Suprapubic skin (tissue), 4 donors: ENCODE data around the gene PRKN. TPM values are rescaled to one million over a fixed set of nuclear protein-coding genes. Genes with fewer than 3 reads are reported as not detected.

Source experiments
- DNase-seq, 2 donors: peaks; one replicate each; pipeline ENCODE4 v3.0.0-alpha.2; 2019; ENCODE audit warnings: low spot score in 2 of 2
- H3K27ac ChIP-seq: fragments of 200-600 bp; sonication (generic); one replicate; pipeline ENCODE4 v1.5.1; 2019
- H3K27me3 ChIP-seq: fragments of 200-600 bp; sonication (generic); one replicate; pipeline ENCODE4 v1.5.1; 2019
- H3K36me3 ChIP-seq: fragments of 200-600 bp; sonication (generic); one replicate; pipeline ENCODE4 v1.5.1; 2019
- H3K4me1 ChIP-seq: fragments of 200-600 bp; sonication (generic); one replicate; pipeline ENCODE4 v1.5.1; 2019
- H3K4me3 ChIP-seq: fragments of 200-600 bp; sonication (generic); one replicate; pipeline ENCODE4 v1.5.1; 2019; ENCODE audit warnings: mild to moderate bottlenecking
- H3K9me3 ChIP-seq: fragments of 200-600 bp; sonication (generic); one replicate; pipeline ENCODE4 v1.5.1; 2019
- CTCF ChIP-seq, 2 donors: fragments of 200-600 bp in 1 of 2; fragments of 450-650 bp in 1 of 2; sonication (generic) in 1 of 2; IDR thresholded peaks; one replicate each; pipeline ENCODE4 v1.5.1; 2016 to 2019; ENCODE audit warnings: antibody characterized with exemption in 2 of 2, mild to moderate bottlenecking in 1 of 2, moderate library complexity in 1 of 2
- EP300 ChIP-seq: sonication (generic); formaldehyde crosslinking; IDR thresholded peaks from one replicate; pipeline ENCODE4 v1.6.1; 2017; ENCODE audit warnings: antibody characterized with exemption
- POLR2A ChIP-seq, 2 donors: fragments of 450-650 bp; IDR thresholded peaks; one replicate each; pipeline ENCODE4 v1.6.1; 2017; ENCODE audit warnings: antibody characterized with exemption in 2 of 2, mild to moderate bottlenecking in 2 of 2, moderate library complexity in 2 of 2
- POLR2AphosphoS5 ChIP-seq, 3 donors: sonication (generic); formaldehyde crosslinking; IDR thresholded peaks; one replicate each; pipeline ENCODE4 v1.6.1; 2017; ENCODE audit warnings: antibody characterized with exemption in 3 of 3
- WGBS: methylation state at CpG from one replicate; pipeline ENCODE4 v1.1.5; 2018; 5-methylcytosine and 5-hydroxymethylcytosine counted together
- total RNA-seq, 4 donors: library from RNA; depleted of rRNA; stranded (reverse); fragments of >200 nt; gene quantifications; one replicate each; pipeline ENCODE4 v1.1.0, GENCODE V29; 2016

PRKN gene
- total RNA-seq, 4 donors from 2014 or later: 7.2 to 22.8 (median 14.4) TPM

- DNase-seq: no peak
- Histone ChIP-seq H3K36me3 (no peaks in the 10 kb centered on the region), H3K27me3 (no peaks in the 10 kb centered on the region), H3K4me1 (no peaks in the 10 kb centered on the region), H3K27ac (no peak overlapping the region), H3K9me3 (no peaks in the 10 kb centered on the region), H3K4me3 (no peak overlapping the region)
- no peak for TF ChIP-seq POLR2A (IDR thresholded peaks at IDR 0.05)
- no peak for TF ChIP-seq CTCF (IDR thresholded peaks at IDR 0.05)
- no peak for TF ChIP-seq POLR2AphosphoS5 (IDR thresholded peaks at IDR 0.05)
- no peak for TF ChIP-seq EP300
- WGBS: 78% methylated on average over 12 of the region's 12 CpGs
These were observed 1247.0 kb downstream of the PRKN start for GRCh38 chr6:161480421-161481155.

- Histone ChIP-seq H3K27me3 (no peaks in the 10 kb centered on the region), H3K36me3 (no peaks in the 10 kb centered on the region), H3K27ac (no peak overlapping the region), H3K4me3 (no peak overlapping the region), H3K9me3 (no peaks in the 10 kb centered on the region), H3K4me1 (no peaks in the 10 kb centered on the region)
- no peak for TF ChIP-seq EP300
- TF ChIP-seq POLR2AphosphoS5 (IDR thresholded peaks at IDR 0.05): no peak
- no peak for TF ChIP-seq CTCF (IDR thresholded peaks at IDR 0.05)
- no peak for TF ChIP-seq POLR2A (IDR thresholded peaks at IDR 0.05)
- DNase-seq: no peak
- WGBS: 83% methylated on average over 4 of the region's 4 CpGs
These were observed 1248.2 kb downstream of the PRKN start for GRCh38 chr6:161479376-161479775.

GRCh38 chr6:161477876-161478425 lies 1249.6 kb downstream of the PRKN start:
- DNase-seq: no peak
- Histone ChIP-seq H3K36me3 (no peaks in the 10 kb centered on the region), H3K9me3 (no peaks in the 10 kb centered on the region), H3K27ac (no peak overlapping the region), H3K4me1 (no peaks in the 10 kb centered on the region), H3K4me3 (no peak overlapping the region), H3K27me3 (no peaks in the 10 kb centered on the region)
- no peak for TF ChIP-seq EP300
- no peak for TF ChIP-seq POLR2A (IDR thresholded peaks at IDR 0.05)
- TF ChIP-seq CTCF (IDR thresholded peaks at IDR 0.05): no peak
- no peak for TF ChIP-seq POLR2AphosphoS5 (IDR thresholded peaks at IDR 0.05)
- 84% methylated on average over 7 of the region's 7 CpGs for WGBS

- Histone ChIP-seq H3K4me3 (no peak overlapping the region), H3K27ac (peak overlapping the region; percentile 17), H3K27me3 (no peaks in the 10 kb centered on the region), H3K4me1 (no peaks in the 10 kb centered on the region), H3K36me3 (no peaks in the 10 kb centered on the region), H3K9me3 (no peaks in the 10 kb centered on the region)
- no peak for DNase-seq
- WGBS: 81% methylated on average over 9 of the region's 9 CpGs
- TF ChIP-seq EP300 (no peak), CTCF (IDR thresholded peaks at IDR 0.05) (no peak), POLR2AphosphoS5 (IDR thresholded peaks at IDR 0.05) (no peak), POLR2A (IDR thresholded peaks at IDR 0.05) (no peak)
These were observed 1250.9 kb downstream of the PRKN start for GRCh38 chr6:161476711-161477110.

GRCh38 chr6:161465403-161465802 lies 1262.2 kb downstream of the PRKN start:
- 74% methylated on average over 2 of the region's 2 CpGs for WGBS
- no peaks in the 10 kb centered on the region for H3K9me3 ChIP-seq
- H3K4me1 ChIP-seq: no peaks in the 10 kb centered on the region
- no peak overlapping the region for H3K4me3 ChIP-seq
- H3K27ac ChIP-seq: no peak overlapping the region
- H3K27me3 ChIP-seq: no peaks in the 10 kb centered on the region
- TF ChIP-seq EP300 (no peak), POLR2A (IDR thresholded peaks at IDR 0.05) (no peak), POLR2AphosphoS5 (IDR thresholded peaks at IDR 0.05) (no peak), CTCF (IDR thresholded peaks at IDR 0.05) (no peak)
- no peaks in the 10 kb centered on the region for H3K36me3 ChIP-seq
- no peak for DNase-seq
